GM19467 (cell line): Measurements from ENCODE around the gene IRAK3.

Experiments used
- ATAC-seq: cut with Tn5 transposase; IDR thresholded peaks from one replicate; pipeline ENCODE4 v1.9.1; 2021; ENCODE audit warnings: mild to moderate bottlenecking, moderate library complexity; ENCODE audit not compliant: unreplicated experiment

Gene IRAK3

GRCh38 chr12:66247741-66248140 is 58.7 kb downstream of the IRAK3 start:
- ATAC-seq = no peak

GRCh38 chr12:66251049-66251448 is 62.0 kb downstream of the IRAK3 start:
- ATAC-seq = no peak

- ATAC-seq = no peak
Observed at GRCh38 chr12:66252771-66253170, 63.8 kb downstream of the IRAK3 start.

- no peak for ATAC-seq
Observed at GRCh38 chr12:66255737-66256136, 66.7 kb downstream of the IRAK3 start.

GRCh38 chr12:66258011-66258410 is 69.0 kb downstream of the IRAK3 start:
- ATAC-seq = no peak

GRCh38 chr12:66262737-66263136 is 73.7 kb downstream of the IRAK3 start:
- no peak for ATAC-seq

GRCh38 chr12:66268562-66268961 is 79.5 kb downstream of the IRAK3 start:
- no peak for ATAC-seq

GRCh38 chr12:66269142-66269541 is 80.1 kb downstream of the IRAK3 start:
- no peak for ATAC-seq

- no peak for ATAC-seq
Observed at GRCh38 chr12:66269757-66270383, 80.9 kb downstream of the IRAK3 start.

- ATAC-seq = no peak
Observed at GRCh38 chr12:66270613-66271012, 81.6 kb downstream of the IRAK3 start.

GRCh38 chr12:66272650-66273049 is 83.6 kb downstream of the IRAK3 start:
- ATAC-seq = no peak

GRCh38 chr12:66273147-66273546 is 84.1 kb downstream of the IRAK3 start:
- ATAC-seq = no peak

- no peak for ATAC-seq
Observed at GRCh38 chr12:66275040-66275439, 86.0 kb downstream of the IRAK3 start.

- ATAC-seq = no peak
Observed at GRCh38 chr12:66279123-66279712, 90.2 kb downstream of the IRAK3 start.

GRCh38 chr12:66280561-66280960 is 91.5 kb downstream of the IRAK3 start:
- ATAC-seq = no peak

GRCh38 chr12:66282244-66282643 is 93.2 kb downstream of the IRAK3 start:
- no peak for ATAC-seq

- ATAC-seq = no peak
Observed at GRCh38 chr12:66287275-66287674, 98.3 kb downstream of the IRAK3 start.

- no peak for ATAC-seq
Observed at GRCh38 chr12:66288121-66288520, 99.1 kb downstream of the IRAK3 start.

GRCh38 chr12:66289485-66289884 is 100.5 kb downstream of the IRAK3 start:
- ATAC-seq = no peak

- ATAC-seq = no peak
Observed at GRCh38 chr12:66290716-66291200, 101.7 kb downstream of the IRAK3 start.

GRCh38 chr12:66296176-66296683 is 107.2 kb downstream of the IRAK3 start:
- ATAC-seq = no peak

GRCh38 chr12:66297080-66297479 is 108.1 kb downstream of the IRAK3 start:
- ATAC-seq = no peak

GRCh38 chr12:66297923-66298322 is 108.9 kb downstream of the IRAK3 start:
- no peak for ATAC-seq
